K562 (cell line): ENCODE measurements around the gene NEDD4L. TPM values are rescaled to one million over a fixed set of nuclear protein-coding genes. Genes with fewer than 3 reads are reported as not detected.

Source experiments
- CBX3 ChIP-seq, 2 experiments: IDR thresholded peaks; 1 replicate in 1 of 2; 2 replicates in 1 of 2; pipeline ENCODE4 v1.6.1; 2012; ENCODE audit warnings: inconsistent platforms in 2 of 2, low read length in 2 of 2, borderline replicate concordance in 1 of 2, control low read depth in 1 of 2
- CBX5 ChIP-seq: IDR thresholded peaks from 2 replicates; pipeline ENCODE4 v1.6.1; 2014; ENCODE audit warnings: low read depth, borderline replicate concordance
- CTCF ChIP-seq, 3 experiments: IDR thresholded peaks in 2 of 3; conservative IDR thresholded peaks in 1 of 3; 2 replicates each; pipeline ENCODE4 v1.5.1; 2011 to 2012; ENCODE audit warnings: low read length in 3 of 3, mild to moderate bottlenecking in 3 of 3, control low read depth in 2 of 3, improper control_type of control experiment in 1 of 3, inconsistent platforms in 1 of 3, low read depth in 1 of 3, mixed read lengths in 1 of 3, moderate library complexity in 1 of 3; ENCODE audit not compliant: insufficient read depth in 2 of 3
- FOSL1 ChIP-seq: fragments of 200-800 bp; sonication (Bioruptor generic); conservative IDR thresholded peaks from 2 replicates; pipeline ENCODE4 v1.6.1; 2016; ENCODE audit warnings: missing genetic modification characterization, missing compliant biosample characterization
- FOXJ3 ChIP-seq: sonication (generic); formaldehyde crosslinking; IDR thresholded peaks from 2 replicates; pipeline ENCODE4 v1.4.0; 2020; ENCODE audit warnings: mild to moderate bottlenecking, missing genetic modification reagents
- HNRNPUL1 ChIP-seq: fragments of 200-400 bp; formaldehyde crosslinking; IDR thresholded peaks from 2 replicates; pipeline ENCODE4 v1.6.1; 2017; ENCODE audit warnings: low read length
- KLF13 ChIP-seq: fragments of 450-650 bp; IDR thresholded peaks from 2 replicates; pipeline ENCODE4 v1.6.1; 2016; ENCODE audit warnings: missing genetic modification characterization, low read depth, mild to moderate bottlenecking, missing compliant biosample characterization, moderate library complexity, borderline replicate concordance
- NCOA4 ChIP-seq: fragments of 450-650 bp; IDR thresholded peaks from 2 replicates; pipeline ENCODE4 v1.6.1; 2018; ENCODE audit warnings: mild to moderate bottlenecking; ENCODE audit not compliant: partially characterized antibody
- NFXL1 ChIP-seq: fragments of 450-650 bp; formaldehyde crosslinking; IDR thresholded peaks from 2 replicates; pipeline ENCODE4 v1.4.0; 2021; ENCODE audit warnings: mild to moderate bottlenecking
- PHF8 ChIP-seq: fragments of 200-600 bp; sonication (generic); IDR thresholded peaks from 2 replicates; pipeline ENCODE4 v1.6.1; 2012; ENCODE audit warnings: mixed run types, mild to moderate bottlenecking, inconsistent platforms, low read length, moderate library complexity, borderline replicate concordance
- RB1 ChIP-seq: fragments of 450-650 bp; IDR thresholded peaks from 2 replicates; pipeline ENCODE4 v1.6.1; 2017; ENCODE audit warnings: low read depth, mild to moderate bottlenecking
- RBM34 ChIP-seq: fragments of 200-400 bp; formaldehyde crosslinking; IDR thresholded peaks from 2 replicates; pipeline ENCODE4 v1.6.1; 2018; ENCODE audit warnings: low read length, borderline replicate concordance; ENCODE audit not compliant: insufficient read depth
- RFX1 ChIP-seq: fragments of 450-650 bp; IDR thresholded peaks from 2 replicates; pipeline ENCODE4 v1.6.1; 2016; ENCODE audit warnings: mild to moderate bottlenecking, moderate library complexity
- STAT5B ChIP-seq: fragments of 250-450 bp; sonication (Bioruptor Pico); IDR thresholded peaks from 2 replicates; pipeline ENCODE4 v1.8.0; 2021; ENCODE audit warnings: mild to moderate bottlenecking, inconsistent platforms
- SUPT5H ChIP-seq: fragments of 450-650 bp; IDR thresholded peaks from 2 replicates; pipeline ENCODE4 v1.6.1; 2016
- TAF15 ChIP-seq: fragments of 200-400 bp; formaldehyde crosslinking; IDR thresholded peaks from 2 replicates; pipeline ENCODE4 v1.6.1; 2017; ENCODE audit warnings: mild to moderate bottlenecking, low read depth, low read length, moderate library complexity
- YY1 ChIP-seq, 3 experiments: IDR thresholded peaks; 2 replicates each; pipeline ENCODE4 v1.6.1; 2011; ENCODE audit warnings: low read length in 2 of 3, mild to moderate bottlenecking in 2 of 3, moderate library complexity in 2 of 3, borderline replicate concordance in 1 of 3, control low read depth in 1 of 3, low read depth in 1 of 3; ENCODE audit not compliant: insufficient read depth in 3 of 3, insufficient replicate concordance in 2 of 3, control insufficient read depth in 1 of 3, insufficient read length in 1 of 3; ENCODE audit errors: extremely low read depth in 1 of 3
- polyA plus RNA-seq, 8 experiments: library from polyadenylated mRNA; depleted of rRNA in 4 of 8; stranded (reverse) in 5 of 8; unstranded in 3 of 8; fragments of >200 nt; fragmentation: Nextera tagmentation in 2 of 8; fragmentation: Illumina TruSeq in 1 of 8; extraction: Ambion mirVana in 2 of 8; extraction: Trizol in 1 of 8; gene quantifications; 2 replicates each; pipeline versions ENCODE4 v1.2.1 to v1.2.3, GENCODE V29; 2011 to 2014; ENCODE audit warnings: inconsistent platforms in 1 of 8, missing spikeins in 1 of 8
- total RNA-seq, 7 experiments: library from RNA; depleted of rRNA in 6 of 7; stranded (reverse); fragments of >200 nt in 6 of 7; fragmentation: Illumina TruSeq in 2 of 7; extraction: Trizol in 2 of 7; gene quantifications; 2 replicates each; pipeline versions ENCODE4 v1.2.1 to v1.2.3, GENCODE V29; 2011 to 2021; ENCODE audit warnings: low replicate concordance in 1 of 7
- TF ChIP-seq, protein P1 (sequence below): IDR thresholded peaks from 2 replicates; pipeline ENCODE4 v1.6.1; 2011; ENCODE audit not compliant: insufficient read length; ENCODE audit errors: extremely low read depth
- TF ChIP-seq, protein P2 (sequence below): fragments of 250-450 bp; sonication (Bioruptor Pico); IDR thresholded peaks from 2 replicates; pipeline ENCODE4 v1.8.0; 2021; ENCODE audit warnings: moderate library complexity, mild to moderate bottlenecking, inconsistent platforms
- TF ChIP-seq, protein P3 (sequence below): sonication (generic); formaldehyde crosslinking; IDR thresholded peaks from 2 replicates; pipeline ENCODE4 v1.8.0; 2022; ENCODE audit warnings: missing genetic modification reagents, mild to moderate bottlenecking, borderline replicate concordance

Gene NEDD4L
- total and polyA plus RNA-seq, 9 of the 15 experiments (the other 6 are each of a cell fraction or from before 2014, with no cell fraction given) = 8.1 to 33.4 (median 19.9) TPM

DNA sequence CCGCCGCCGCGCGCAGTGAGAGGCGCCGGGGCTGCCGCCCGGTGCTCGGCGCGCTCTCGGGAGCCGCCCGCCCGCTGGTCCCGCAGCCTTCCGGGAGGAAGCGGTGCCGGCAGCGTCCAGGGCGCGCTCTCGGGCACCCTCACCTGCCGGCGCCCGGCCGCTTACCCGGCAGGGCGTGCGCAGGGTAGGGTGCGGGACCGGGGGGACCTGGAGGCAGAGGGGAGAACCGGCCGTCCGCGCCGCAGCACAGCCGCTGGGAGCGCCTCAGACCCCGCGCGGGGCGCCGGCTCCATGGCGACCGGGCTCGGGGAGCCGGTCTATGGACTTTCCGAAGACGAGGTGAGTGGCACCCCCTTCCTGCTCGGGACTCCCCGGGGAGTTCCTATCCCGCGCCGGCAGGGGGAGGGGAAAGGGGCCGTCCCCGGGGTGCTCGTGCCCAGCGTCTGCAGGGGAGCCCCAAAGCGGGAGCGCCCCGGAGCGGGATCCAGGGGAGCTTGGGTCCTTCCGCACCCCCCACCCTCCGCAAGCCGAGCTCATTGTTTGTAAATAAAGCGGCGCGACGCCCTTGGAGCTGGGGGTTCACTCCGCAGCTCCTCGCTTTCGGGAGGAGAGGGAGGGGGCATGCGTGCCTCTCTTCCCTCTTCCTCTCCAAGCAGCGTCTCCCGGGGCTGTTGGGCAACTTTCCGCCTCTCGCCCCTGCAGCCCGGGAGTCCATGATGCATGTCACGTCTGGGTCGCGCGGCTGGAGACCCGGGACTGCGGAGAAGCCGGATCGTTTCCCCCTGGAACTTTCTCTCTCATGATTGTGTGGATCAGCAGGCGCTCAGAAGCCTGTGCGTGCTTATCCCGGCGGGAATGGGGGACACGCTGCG, 580 bp downstream of the NEDD4L start (continued):
- TF ChIP-seq NFXL1 (CRISPR knock-in tag) (no peak), FOXJ3 (CRISPR knock-in tag) (no peak), STAT5B (CRISPR knock-in tag) (no peak), CTCF (IDR thresholded peaks at IDR 0.05 in 2 of 3, conservative IDR thresholded peaks at IDR 0.05 in 1 of 3; ENCODE audit: insufficient read depth in 2 of 3, low read depth in 1 of 3, low read length in 3 of 3) (no peak), SUPT5H (no peak), FOSL1 (tag) (no peak), HNRNPUL1 (no peak), TAF15 (no peak), CBX5 (no peak), NCOA4 (no peak), RB1 (peak; percentile 46; the same call in 1 of the 2 replicates), RBM34 (no peak), RFX1 (0 out of 2 replicates have a peak, but pooled peaks have one; percentile 8), KLF13 (tag) (no peak), YY1 (IDR thresholded peaks at IDR 0.05; ENCODE audit: borderline replicate concordance in 1 of 3, control insufficient read depth in 1 of 3, extremely low read depth in 1 of 3, insufficient read depth in 3 of 3, insufficient read length in 1 of 3, insufficient replicate concordance in 2 of 3, low read depth in 1 of 3, low read length in 2 of 3) (peak in 1 of 3 experiments; percentile 3), PHF8 (peak; percentile 45; the same call in 1 of the 2 replicates), CBX3 (IDR thresholded peaks at IDR 0.05; ENCODE audit: borderline replicate concordance in 1 of 2, low read length in 2 of 2) (no peak)
- TF ChIP-seq, protein P1, sequence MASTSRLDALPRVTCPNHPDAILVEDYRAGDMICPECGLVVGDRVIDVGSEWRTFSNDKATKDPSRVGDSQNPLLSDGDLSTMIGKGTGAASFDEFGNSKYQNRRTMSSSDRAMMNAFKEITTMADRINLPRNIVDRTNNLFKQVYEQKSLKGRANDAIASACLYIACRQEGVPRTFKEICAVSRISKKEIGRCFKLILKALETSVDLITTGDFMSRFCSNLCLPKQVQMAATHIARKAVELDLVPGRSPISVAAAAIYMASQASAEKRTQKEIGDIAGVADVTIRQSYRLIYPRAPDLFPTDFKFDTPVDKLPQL = no peak
- TF ChIP-seq, protein P2, sequence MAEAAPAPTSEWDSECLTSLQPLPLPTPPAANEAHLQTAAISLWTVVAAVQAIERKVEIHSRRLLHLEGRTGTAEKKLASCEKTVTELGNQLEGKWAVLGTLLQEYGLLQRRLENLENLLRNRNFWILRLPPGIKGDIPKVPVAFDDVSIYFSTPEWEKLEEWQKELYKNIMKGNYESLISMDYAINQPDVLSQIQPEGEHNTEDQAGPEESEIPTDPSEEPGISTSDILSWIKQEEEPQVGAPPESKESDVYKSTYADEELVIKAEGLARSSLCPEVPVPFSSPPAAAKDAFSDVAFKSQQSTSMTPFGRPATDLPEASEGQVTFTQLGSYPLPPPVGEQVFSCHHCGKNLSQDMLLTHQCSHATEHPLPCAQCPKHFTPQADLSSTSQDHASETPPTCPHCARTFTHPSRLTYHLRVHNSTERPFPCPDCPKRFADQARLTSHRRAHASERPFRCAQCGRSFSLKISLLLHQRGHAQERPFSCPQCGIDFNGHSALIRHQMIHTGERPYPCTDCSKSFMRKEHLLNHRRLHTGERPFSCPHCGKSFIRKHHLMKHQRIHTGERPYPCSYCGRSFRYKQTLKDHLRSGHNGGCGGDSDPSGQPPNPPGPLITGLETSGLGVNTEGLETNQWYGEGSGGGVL (CRISPR knock-in tag) = no peak
- TF ChIP-seq, protein P3, sequence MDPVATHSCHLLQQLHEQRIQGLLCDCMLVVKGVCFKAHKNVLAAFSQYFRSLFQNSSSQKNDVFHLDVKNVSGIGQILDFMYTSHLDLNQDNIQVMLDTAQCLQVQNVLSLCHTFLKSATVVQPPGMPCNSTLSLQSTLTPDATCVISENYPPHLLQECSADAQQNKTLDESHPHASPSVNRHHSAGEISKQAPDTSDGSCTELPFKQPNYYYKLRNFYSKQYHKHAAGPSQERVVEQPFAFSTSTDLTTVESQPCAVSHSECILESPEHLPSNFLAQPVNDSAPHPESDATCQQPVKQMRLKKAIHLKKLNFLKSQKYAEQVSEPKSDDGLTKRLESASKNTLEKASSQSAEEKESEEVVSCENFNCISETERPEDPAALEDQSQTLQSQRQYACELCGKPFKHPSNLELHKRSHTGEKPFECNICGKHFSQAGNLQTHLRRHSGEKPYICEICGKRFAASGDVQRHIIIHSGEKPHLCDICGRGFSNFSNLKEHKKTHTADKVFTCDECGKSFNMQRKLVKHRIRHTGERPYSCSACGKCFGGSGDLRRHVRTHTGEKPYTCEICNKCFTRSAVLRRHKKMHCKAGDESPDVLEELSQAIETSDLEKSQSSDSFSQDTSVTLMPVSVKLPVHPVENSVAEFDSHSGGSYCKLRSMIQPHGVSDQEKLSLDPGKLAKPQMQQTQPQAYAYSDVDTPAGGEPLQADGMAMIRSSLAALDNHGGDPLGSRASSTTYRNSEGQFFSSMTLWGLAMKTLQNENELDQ = no peak
